ENCODE results near the gene SAMD15. TPM values are rescaled to one million over a fixed set of nuclear protein-coding genes. Genes with fewer than 3 reads are reported as not detected.

SAMD15 gene
- total RNA-seq, 1 donor from 2014 or later, result 2.1 TPM

DNA sequence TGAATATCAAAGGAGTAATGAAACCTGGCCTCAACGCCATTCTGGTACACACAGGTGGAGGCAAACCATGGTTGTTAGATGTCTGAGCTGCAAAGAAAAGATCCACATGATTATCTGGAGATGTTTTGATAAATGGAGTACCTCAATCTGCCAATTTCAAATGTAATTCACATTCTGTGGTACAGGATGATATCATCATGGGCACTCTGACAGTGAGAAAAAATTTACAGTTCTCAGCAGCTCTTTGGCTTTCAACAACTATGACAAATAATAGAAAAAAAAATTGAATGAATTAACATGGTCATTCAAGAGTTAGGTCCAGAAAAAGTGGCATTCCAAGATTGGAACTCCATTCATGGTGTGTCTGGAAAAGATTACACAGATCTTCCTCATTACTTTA, 17.6 kb upstream of the SAMD15 start:
- Histone ChIP-seq H3K27me3 (ENCODE audit: insufficient read depth, low read length) (no peaks in the 10 kb centered on the region), H3K79me2 (ENCODE audit: insufficient read depth, low read length) (no peaks in the 10 kb centered on the region), H2AFZ (ENCODE audit: low read depth, low read length) (no peak overlapping the region), H3K4me2 (ENCODE audit: low read length) (no peak overlapping the region), H3K9ac (ENCODE audit: low read length) (no peak overlapping the region), H3K4me3 (ENCODE audit: insufficient read depth, low read depth, low read length) (no peak overlapping the region), H3K36me3 (ENCODE audit: insufficient read depth, low read length) (no peaks in the 10 kb centered on the region), H3K27ac (ENCODE audit: low read depth, low read length) (no peak overlapping the region), H3K9me3 (ENCODE audit: insufficient read depth, low read depth, low read length) (no peaks in the 10 kb centered on the region), H3K4me1 (ENCODE audit: insufficient read depth, low read length) (no peaks in the 10 kb centered on the region), H4K20me1 (ENCODE audit: insufficient read depth, low read length) (peaks cover 7% of the 10 kb centered on the region)
- Mint-ChIP-seq H3K27ac (ENCODE audit: unreplicated experiment) (no peak overlapping the region), H3K27me3 (ENCODE audit: low read depth, unreplicated experiment) (no peaks in the 10 kb centered on the region), H3K9me3 (ENCODE audit: unreplicated experiment) (no peaks in the 10 kb centered on the region), H3K36me3 (ENCODE audit: low read depth, unreplicated experiment) (no peaks in the 10 kb centered on the region), H3K4me1 (ENCODE audit: low read depth, unreplicated experiment) (peaks cover 5% of the 10 kb centered on the region), H3K4me3 (ENCODE audit: unreplicated experiment) (no peak overlapping the region)
- TF ChIP-seq, protein P1, sequence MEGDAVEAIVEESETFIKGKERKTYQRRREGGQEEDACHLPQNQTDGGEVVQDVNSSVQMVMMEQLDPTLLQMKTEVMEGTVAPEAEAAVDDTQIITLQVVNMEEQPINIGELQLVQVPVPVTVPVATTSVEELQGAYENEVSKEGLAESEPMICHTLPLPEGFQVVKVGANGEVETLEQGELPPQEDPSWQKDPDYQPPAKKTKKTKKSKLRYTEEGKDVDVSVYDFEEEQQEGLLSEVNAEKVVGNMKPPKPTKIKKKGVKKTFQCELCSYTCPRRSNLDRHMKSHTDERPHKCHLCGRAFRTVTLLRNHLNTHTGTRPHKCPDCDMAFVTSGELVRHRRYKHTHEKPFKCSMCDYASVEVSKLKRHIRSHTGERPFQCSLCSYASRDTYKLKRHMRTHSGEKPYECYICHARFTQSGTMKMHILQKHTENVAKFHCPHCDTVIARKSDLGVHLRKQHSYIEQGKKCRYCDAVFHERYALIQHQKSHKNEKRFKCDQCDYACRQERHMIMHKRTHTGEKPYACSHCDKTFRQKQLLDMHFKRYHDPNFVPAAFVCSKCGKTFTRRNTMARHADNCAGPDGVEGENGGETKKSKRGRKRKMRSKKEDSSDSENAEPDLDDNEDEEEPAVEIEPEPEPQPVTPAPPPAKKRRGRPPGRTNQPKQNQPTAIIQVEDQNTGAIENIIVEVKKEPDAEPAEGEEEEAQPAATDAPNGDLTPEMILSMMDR (IDR thresholded peaks at IDR 0.05; ENCODE audit: insufficient read depth, low read depth, low read length), result no peak
- no peak for TF ChIP-seq EZH2 (IDR thresholded peaks at IDR 0.05; ENCODE audit: insufficient read depth, low read length)
- FAIRE-seq (no peak), DNase-seq (ENCODE audit: low read depth) (no peak)

DNA sequence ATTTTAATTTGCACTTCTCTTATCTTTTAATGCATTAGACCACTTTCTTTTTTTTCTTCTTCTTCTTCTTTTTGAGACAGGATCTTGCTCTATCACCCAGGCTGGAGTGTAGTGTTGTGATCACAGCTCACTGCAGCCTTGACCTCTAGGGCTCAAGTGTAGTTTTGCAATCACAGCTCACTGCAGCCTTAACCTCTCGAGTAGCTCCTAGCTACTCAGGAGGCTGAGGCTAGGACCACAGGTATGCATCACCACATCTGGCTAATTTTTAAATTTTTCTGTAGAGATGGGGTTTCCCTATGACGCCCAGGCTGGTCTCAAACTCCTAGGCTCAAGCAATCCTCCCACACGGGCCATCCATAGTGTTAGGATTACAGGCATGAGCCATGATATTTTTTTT, 13.0 kb upstream of the SAMD15 start:
- DNase-seq (ENCODE audit: low read depth) (no peak), FAIRE-seq (no peak)
- H3K27me3 Mint-ChIP-seq (ENCODE audit: low read depth, unreplicated experiment), result no peaks in the 10 kb centered on the region
- Histone ChIP-seq H2AFZ (ENCODE audit: low read depth, low read length) (no peak overlapping the region), H3K4me3 (ENCODE audit: insufficient read depth, low read depth, low read length) (no peak overlapping the region), H3K36me3 (ENCODE audit: insufficient read depth, low read length) (no peaks in the 10 kb centered on the region), H3K27ac (ENCODE audit: low read depth, low read length) (no peak overlapping the region), H3K4me2 (ENCODE audit: low read length) (no peak overlapping the region), H3K79me2 (ENCODE audit: insufficient read depth, low read length) (no peaks in the 10 kb centered on the region), H4K20me1 (ENCODE audit: insufficient read depth, low read length) (peaks cover 12% of the 10 kb centered on the region), H3K4me1 (ENCODE audit: insufficient read depth, low read length) (no peaks in the 10 kb centered on the region), H3K27me3 (ENCODE audit: insufficient read depth, low read length) (no peaks in the 10 kb centered on the region), H3K9ac (ENCODE audit: low read length) (no peak overlapping the region), H3K9me3 (ENCODE audit: insufficient read depth, low read depth, low read length) (no peaks in the 10 kb centered on the region)
- H3K4me1 Mint-ChIP-seq (ENCODE audit: low read depth, unreplicated experiment), result no peaks in the 10 kb centered on the region
- no peak for TF ChIP-seq EZH2 (IDR thresholded peaks at IDR 0.05; ENCODE audit: insufficient read depth, low read length)
- TF ChIP-seq, protein P1 (IDR thresholded peaks at IDR 0.05; ENCODE audit: insufficient read depth, low read depth, low read length), result no peak
- no peak overlapping the region for H3K4me3 Mint-ChIP-seq (ENCODE audit: unreplicated experiment)
- no peaks in the 10 kb centered on the region for H3K9me3 Mint-ChIP-seq (ENCODE audit: unreplicated experiment)
- H3K27ac Mint-ChIP-seq (ENCODE audit: unreplicated experiment), result no peak overlapping the region
- no peaks in the 10 kb centered on the region for H3K36me3 Mint-ChIP-seq (ENCODE audit: low read depth, unreplicated experiment)

DNA sequence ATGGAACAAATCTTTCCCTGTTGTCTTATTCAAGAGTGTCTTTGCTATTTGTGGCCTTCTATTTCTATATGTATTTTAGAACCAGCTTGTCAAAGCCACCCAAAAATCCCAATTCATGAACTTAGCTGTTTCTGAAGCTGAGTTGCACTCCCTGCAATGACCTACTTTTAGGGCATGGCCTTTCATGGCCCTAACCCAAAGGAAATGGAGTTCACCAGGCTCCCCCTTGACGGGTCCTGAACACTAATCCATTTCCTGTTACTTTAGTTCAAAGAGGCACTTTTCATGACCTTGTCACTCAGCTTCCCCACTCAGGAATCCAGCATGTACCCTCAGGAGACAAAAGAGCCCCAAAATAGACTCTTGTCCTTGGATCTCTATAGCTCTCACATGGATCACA, 7.9 kb upstream of the SAMD15 start:
- DNase-seq (ENCODE audit: low read depth), result no peak
- Mint-ChIP-seq H3K27me3 (ENCODE audit: low read depth, unreplicated experiment) (no peaks in the 10 kb centered on the region), H3K36me3 (ENCODE audit: low read depth, unreplicated experiment) (no peaks in the 10 kb centered on the region), H3K9me3 (ENCODE audit: unreplicated experiment) (no peaks in the 10 kb centered on the region), H3K4me1 (ENCODE audit: low read depth, unreplicated experiment) (peaks cover 4% of the 10 kb centered on the region), H3K27ac (ENCODE audit: unreplicated experiment) (no peak overlapping the region), H3K4me3 (ENCODE audit: unreplicated experiment) (no peak overlapping the region)
- no peaks in the 10 kb centered on the region for H3K9me3 ChIP-seq (ENCODE audit: insufficient read depth, low read depth, low read length)
- no peak for FAIRE-seq
- peaks cover 21% of the 10 kb centered on the region for H4K20me1 ChIP-seq (ENCODE audit: insufficient read depth, low read length)
- no peak overlapping the region for H3K9ac ChIP-seq (ENCODE audit: low read length)
- peaks cover 5% of the 10 kb centered on the region for H3K4me1 ChIP-seq (ENCODE audit: insufficient read depth, low read length)
- H3K4me3 ChIP-seq (ENCODE audit: insufficient read depth, low read depth, low read length), result no peak overlapping the region
- no peak overlapping the region for H2AFZ ChIP-seq (ENCODE audit: low read depth, low read length)
- no peaks in the 10 kb centered on the region for H3K36me3 ChIP-seq (ENCODE audit: insufficient read depth, low read length)
- TF ChIP-seq, protein P1 (IDR thresholded peaks at IDR 0.05; ENCODE audit: insufficient read depth, low read depth, low read length), result no peak
- TF ChIP-seq EZH2 (IDR thresholded peaks at IDR 0.05; ENCODE audit: insufficient read depth, low read length), result no peak
- H3K79me2 ChIP-seq (ENCODE audit: insufficient read depth, low read length), result no peaks in the 10 kb centered on the region
- no peaks in the 10 kb centered on the region for H3K27me3 ChIP-seq (ENCODE audit: insufficient read depth, low read length)
- H3K27ac ChIP-seq (ENCODE audit: low read depth, low read length), result no peak overlapping the region
- no peak overlapping the region for H3K4me2 ChIP-seq (ENCODE audit: low read length)

All from astrocyte (in vitro differentiated cells and primary cell).